ENCODE results near the gene PSMB10. TPM values are rescaled to one million over a fixed set of nuclear protein-coding genes. Genes with fewer than 3 reads are reported as not detected.

PSMB10 gene
- polyA plus RNA-seq, 3 donors = 28.2 to 30.8 (median 30.1) TPM

GRCh38 chr16:67907397-67908180 is 29.1 kb downstream of the PSMB10 start:
- DNase-seq = no peak

- DNase-seq = no peak
These were observed 33.8 kb downstream of the PSMB10 start for GRCh38 chr16:67902831-67903230.

GRCh38 chr16:67901734-67902133 is 34.9 kb downstream of the PSMB10 start:
- DNase-seq = no peak

- no peak for DNase-seq
These were observed 39.4 kb downstream of the PSMB10 start for GRCh38 chr16:67897231-67897630.

- DNase-seq = no peak
These were observed 42.8 kb downstream of the PSMB10 start for GRCh38 chr16:67893743-67894399.

GRCh38 chr16:67892899-67893742 is 43.5 kb downstream of the PSMB10 start, which contains the start of gene PSKH1:
Gene PSKH1 (plus strand): TSS chr16:67893254. CDS start chr16:67908750, 15,496 bp downstream.
- peak; percentile 96 for DNase-seq

- no peak for DNase-seq
These were observed 44.3 kb downstream of the PSMB10 start for GRCh38 chr16:67892375-67892774.

GRCh38 chr16:67888331-67888730 is 48.3 kb downstream of the PSMB10 start:
- DNase-seq = no peak

- DNase-seq = no peak
These were observed 50.3 kb downstream of the PSMB10 start for GRCh38 chr16:67886387-67886786.

GRCh38 chr16:67885976-67886375 is 50.7 kb downstream of the PSMB10 start:
- no peak for DNase-seq

- DNase-seq = no peak
These were observed 51.1 kb downstream of the PSMB10 start for GRCh38 chr16:67885545-67885944.

- peak; percentile 68 for DNase-seq
These were observed 52.0 kb downstream of the PSMB10 start, which contains the start of gene NRN1L for GRCh38 chr16:67884684-67885083. Gene NRN1L (plus strand): TSS chr16:67884885. CDS start chr16:67884904, 19 bp downstream.

Other genes starting within 250 kb of the PSMB10 start
- gene GFOD2, start 217.5 kb downstream of the PSMB10 start, polyA plus RNA-seq (ENCODE audit: insufficient read length in 3 of 3) = 10 to 100 TPM; 23.6 to 26.2 (median 24.6) TPM
- 10 to 100 TPM; 24.4 to 31.6 (median 30.9) TPM for gene RANBP10, start 130.3 kb downstream of the PSMB10 start, polyA plus RNA-seq (ENCODE audit: insufficient read length in 3 of 3)
- gene TSNAXIP1, start 130.0 kb downstream of the PSMB10 start, polyA plus RNA-seq (ENCODE audit: insufficient read length in 3 of 3) = 1 to 10 TPM; 6.9 to 9.9 (median 8.9) TPM
- gene THAP11, start 94.5 kb downstream of the PSMB10 start, polyA plus RNA-seq (ENCODE audit: insufficient read length in 3 of 3) = 10 to 100 TPM; 30.9 to 39.5 (median 33.4) TPM
- 100 to 1,000 TPM; 122 to 133 (median 127) TPM for gene NUTF2, start 89.9 kb downstream of the PSMB10 start, polyA plus RNA-seq (ENCODE audit: insufficient read length in 3 of 3)
- gene CENPT, start 89.2 kb downstream of the PSMB10 start, polyA plus RNA-seq (ENCODE audit: insufficient read length in 3 of 3) = 10 to 100 TPM; 52.1 to 59.4 (median 57.7) TPM
- 10 to 100 TPM; 91.3 to 99.6 (median 95.2) TPM for gene EDC4, start 63.8 kb downstream of the PSMB10 start, polyA plus RNA-seq (ENCODE audit: insufficient read length in 3 of 3)
- gene NRN1L, start 52.0 kb downstream of the PSMB10 start, polyA plus RNA-seq (ENCODE audit: insufficient read length in 3 of 3) = 1 to 10 TPM in 1 of 3 donors, under 1 TPM in 2; 0.51 to 1.8 (median 0.98) TPM
- 10 to 100 TPM; 38.0 to 42.6 (median 41.5) TPM for gene PSKH1, start 43.6 kb downstream of the PSMB10 start, polyA plus RNA-seq (ENCODE audit: insufficient read length in 3 of 3)
- gene CTRL, start 5.0 kb downstream of the PSMB10 start, polyA plus RNA-seq (ENCODE audit: insufficient read length in 3 of 3) = 10 to 100 TPM in 1 of 3 donors, 1 to 10 TPM in 2; 8.4 to 10.3 (median 9.2) TPM
- 10 to 100 TPM; 18.0 to 27.4 (median 26.8) TPM for gene LCAT, start 7.3 kb upstream of the PSMB10 start, polyA plus RNA-seq (ENCODE audit: insufficient read length in 3 of 3)
- gene SLC12A4, start 31.8 kb upstream of the PSMB10 start, polyA plus RNA-seq (ENCODE audit: insufficient read length in 3 of 3) = 10 to 100 TPM; 30.1 to 40.9 (median 40.9) TPM
- under 1 TPM in 1 of 3 donors, not detected in 2; 0.17 TPM for gene DPEP3, start 43.6 kb upstream of the PSMB10 start, polyA plus RNA-seq (ENCODE audit: insufficient read length in 3 of 3)
- 1 to 10 TPM in 2 of 3 donors, under 1 TPM in 1; 0.75 to 1.6 (median 1.1) TPM for gene DPEP2, start 62.6 kb upstream of the PSMB10 start, polyA plus RNA-seq (ENCODE audit: insufficient read length in 3 of 3)
- not detected for gene DPEP2NB, start 79.1 kb upstream of the PSMB10 start, polyA plus RNA-seq (ENCODE audit: insufficient read length in 3 of 3)
- 10 to 100 TPM; 10.6 to 12.5 (median 11.3) TPM for gene DDX28, start 86.4 kb upstream of the PSMB10 start, polyA plus RNA-seq (ENCODE audit: insufficient read length in 3 of 3)
- 10 to 100 TPM; 12.3 to 20.4 (median 15.9) TPM for gene DUS2, start 86.4 kb upstream of the PSMB10 start, polyA plus RNA-seq (ENCODE audit: insufficient read length in 3 of 3)
- 10 to 100 TPM; 30.9 to 35.0 (median 33.5) TPM for gene NFATC3, start 148.5 kb upstream of the PSMB10 start, polyA plus RNA-seq (ENCODE audit: insufficient read length in 3 of 3)